ENCODE results near the gene KCND1. TPM values are rescaled to one million over a fixed set of nuclear protein-coding genes. Genes with fewer than 3 reads are reported as not detected.

KCND1 gene
- total and polyA plus RNA-seq, 10 of the 15 experiments (the other 5 are each of a cell fraction or from before 2014, with no cell fraction given), result 0.02 to 1.0 (median 0.39) TPM

DNA sequence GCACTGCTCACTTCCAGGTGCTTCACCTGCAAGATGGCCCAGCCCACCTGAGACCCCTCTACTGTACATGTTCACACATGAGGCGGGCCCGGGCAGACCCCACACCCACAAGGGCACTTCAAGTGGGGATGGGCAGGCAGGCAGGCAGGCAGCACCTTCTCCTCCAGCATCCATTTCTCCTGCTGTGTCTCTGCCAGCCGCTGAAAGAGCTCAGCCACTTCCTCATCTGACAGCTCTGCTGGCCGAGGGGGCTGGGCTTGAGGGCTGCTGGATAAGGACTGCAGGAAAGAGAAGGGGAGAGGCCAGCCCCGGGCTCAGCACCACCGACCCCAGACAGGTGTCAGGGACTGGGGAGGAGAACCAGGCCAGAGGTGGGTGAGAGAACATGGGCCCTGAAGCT, 4.4 kb upstream of the KCND1 start:
- ChIA-PET SMC1A (ENCODE audit: uncharacterized antibody, unreplicated experiment) (no interaction called here), RAD21 (ENCODE audit: unreplicated experiment) (no interaction called here), POLR2A (no interaction called here), CTCF (interaction anchor here (0.6 kb wide), 1 partner anchor 183 kb away, joined by 3 read pairs; no protein-coding TSS in a partner anchor)
- intact Hi-C loops (cut with micrococcal nuclease; ENCODE audit: unreplicated experiment) (no loop called here), in situ Hi-C loops (cut with MboI) (no loop called here)
- Histone ChIP-seq H3K9me3 (replicated peaks; ENCODE audit: control insufficient read depth, insufficient read depth, low read length) (no peaks in the 10 kb centered on the region), H3K36me3 (ENCODE audit: control insufficient read depth in 2 of 2, insufficient read depth in 2 of 2, low read length in 1 of 2) (no peaks in the 10 kb centered on the region; a peak in 3 of 4 replicates), H3K27ac (ENCODE audit: control insufficient read depth, insufficient read depth) (no peak overlapping the region), H4K20me1 (ENCODE audit: control insufficient read depth, insufficient read depth) (no peaks in the 10 kb centered on the region), H3K4me3 (no peak overlapping the region), H3K79me2 (ENCODE audit: control insufficient read depth, insufficient read depth, low read length) (no peaks in the 10 kb centered on the region), H2AFZ (ENCODE audit: control insufficient read depth, low read depth, low read length) (no peak overlapping the region), H3K9ac (ENCODE audit: control insufficient read depth, insufficient read depth, low read length) (no peak overlapping the region), H3K27me3 (replicated peaks in 1 of 2; ENCODE audit: control insufficient read depth in 2 of 2, insufficient read depth in 2 of 2, low read length in 1 of 2) (no peaks in the 10 kb centered on the region), H3K4me1 (ENCODE audit: control insufficient read depth, insufficient read depth, low read length) (peaks cover 5% of the 10 kb centered on the region), H3K4me2 (ENCODE audit: control insufficient read depth, insufficient read depth) (no peak overlapping the region)
- no peak for DNase-seq (ENCODE audit: low read depth, low spot score)
- no peak for ATAC-seq
- no TSS peak for BruUV-seq (replicated peaks)
- WGBS (ENCODE audit: insufficient coverage, insufficient replicate concordance, low lambda C conversion rate, missing lambda C conversion rate), result 9% methylated on average over 6 of the region's 6 CpGs
- FAIRE-seq, result no peak
- no peak for TF ChIP-seq GATAD2B (conservative IDR thresholded peaks at IDR 0.05; ENCODE audit: low read depth)
- TF ChIP-seq ZNF274 (IDR thresholded peaks at IDR 0.05; ENCODE audit: insufficient read depth, insufficient read length), result no peak
- TF ChIP-seq, protein P1, sequence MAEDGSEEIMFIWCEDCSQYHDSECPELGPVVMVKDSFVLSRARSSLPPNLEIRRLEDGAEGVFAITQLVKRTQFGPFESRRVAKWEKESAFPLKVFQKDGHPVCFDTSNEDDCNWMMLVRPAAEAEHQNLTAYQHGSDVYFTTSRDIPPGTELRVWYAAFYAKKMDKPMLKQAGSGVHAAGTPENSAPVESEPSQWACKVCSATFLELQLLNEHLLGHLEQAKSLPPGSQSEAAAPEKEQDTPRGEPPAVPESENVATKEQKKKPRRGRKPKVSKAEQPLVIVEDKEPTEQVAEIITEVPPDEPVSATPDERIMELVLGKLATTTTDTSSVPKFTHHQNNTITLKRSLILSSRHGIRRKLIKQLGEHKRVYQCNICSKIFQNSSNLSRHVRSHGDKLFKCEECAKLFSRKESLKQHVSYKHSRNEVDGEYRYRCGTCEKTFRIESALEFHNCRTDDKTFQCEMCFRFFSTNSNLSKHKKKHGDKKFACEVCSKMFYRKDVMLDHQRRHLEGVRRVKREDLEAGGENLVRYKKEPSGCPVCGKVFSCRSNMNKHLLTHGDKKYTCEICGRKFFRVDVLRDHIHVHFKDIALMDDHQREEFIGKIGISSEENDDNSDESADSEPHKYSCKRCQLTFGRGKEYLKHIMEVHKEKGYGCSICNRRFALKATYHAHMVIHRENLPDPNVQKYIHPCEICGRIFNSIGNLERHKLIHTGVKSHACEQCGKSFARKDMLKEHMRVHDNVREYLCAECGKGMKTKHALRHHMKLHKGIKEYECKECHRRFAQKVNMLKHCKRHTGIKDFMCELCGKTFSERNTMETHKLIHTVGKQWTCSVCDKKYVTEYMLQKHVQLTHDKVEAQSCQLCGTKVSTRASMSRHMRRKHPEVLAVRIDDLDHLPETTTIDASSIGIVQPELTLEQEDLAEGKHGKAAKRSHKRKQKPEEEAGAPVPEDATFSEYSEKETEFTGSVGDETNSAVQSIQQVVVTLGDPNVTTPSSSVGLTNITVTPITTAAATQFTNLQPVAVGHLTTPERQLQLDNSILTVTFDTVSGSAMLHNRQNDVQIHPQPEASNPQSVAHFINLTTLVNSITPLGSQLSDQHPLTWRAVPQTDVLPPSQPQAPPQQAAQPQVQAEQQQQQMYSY (CRISPR knock-in tag; IDR thresholded peaks at IDR 0.05), result no peak
- TF ChIP-seq MEF2A (IDR thresholded peaks at IDR 0.05; ENCODE audit: insufficient read depth, low read depth, low read length), result no peak
- no peak for TF ChIP-seq YBX1 (IDR thresholded peaks at IDR 0.05)
- TF ChIP-seq BMI1 (IDR thresholded peaks at IDR 0.05; ENCODE audit: borderline replicate concordance), result no peak
- no peak for TF ChIP-seq CREM (IDR thresholded peaks at IDR 0.05; ENCODE audit: low read depth)
- TF ChIP-seq MYC (IDR thresholded peaks at IDR 0.05; ENCODE audit: insufficient read depth, insufficient read length, insufficient replicate concordance, low read length, severe bottlenecking), result no peak
- TF ChIP-seq E2F8 (IDR thresholded peaks at IDR 0.05; ENCODE audit: low read depth, partially characterized antibody), result no peak
- TF ChIP-seq ZNF384 (IDR thresholded peaks at IDR 0.05; ENCODE audit: borderline replicate concordance, low read depth, low read length), result no peak
- no peak for TF ChIP-seq SPI1 (IDR thresholded peaks at IDR 0.05; ENCODE audit: borderline replicate concordance, insufficient read depth, low read depth, low read length)
- TF ChIP-seq, protein P2, sequence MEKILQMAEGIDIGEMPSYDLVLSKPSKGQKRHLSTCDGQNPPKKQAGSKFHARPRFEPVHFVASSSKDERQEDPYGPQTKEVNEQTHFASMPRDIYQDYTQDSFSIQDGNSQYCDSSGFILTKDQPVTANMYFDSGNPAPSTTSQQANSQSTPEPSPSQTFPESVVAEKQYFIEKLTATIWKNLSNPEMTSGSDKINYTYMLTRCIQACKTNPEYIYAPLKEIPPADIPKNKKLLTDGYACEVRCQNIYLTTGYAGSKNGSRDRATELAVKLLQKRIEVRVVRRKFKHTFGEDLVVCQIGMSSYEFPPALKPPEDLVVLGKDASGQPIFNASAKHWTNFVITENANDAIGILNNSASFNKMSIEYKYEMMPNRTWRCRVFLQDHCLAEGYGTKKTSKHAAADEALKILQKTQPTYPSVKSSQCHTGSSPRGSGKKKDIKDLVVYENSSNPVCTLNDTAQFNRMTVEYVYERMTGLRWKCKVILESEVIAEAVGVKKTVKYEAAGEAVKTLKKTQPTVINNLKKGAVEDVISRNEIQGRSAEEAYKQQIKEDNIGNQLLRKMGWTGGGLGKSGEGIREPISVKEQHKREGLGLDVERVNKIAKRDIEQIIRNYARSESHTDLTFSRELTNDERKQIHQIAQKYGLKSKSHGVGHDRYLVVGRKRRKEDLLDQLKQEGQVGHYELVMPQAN (conservative IDR thresholded peaks at IDR 0.05), result no peak
- TF ChIP-seq NFXL1 (IDR thresholded peaks at IDR 0.05; ENCODE audit: borderline replicate concordance), result no peak
- no peak for TF ChIP-seq MTA3 (IDR thresholded peaks at IDR 0.05; ENCODE audit: borderline replicate concordance, low read length)

Measured in GM12878 (cell line).